ENCODE measurements around the gene GBGT1. TPM values are rescaled to one million over a fixed set of nuclear protein-coding genes. Genes with fewer than 3 reads are reported as not detected.

The GBGT1 gene
- total RNA-seq, 2 experiments from 2014 or later = 3.6 to 4.1 TPM

GRCh38 chr9:133204335-133204992 is 40.8 kb upstream of the GBGT1 start:
- peaks cover 3% of the 10 kb centered on the region for H3K4me1 Mint-ChIP-seq (ENCODE audit: low read depth)
- H3K27ac Mint-ChIP-seq = no peak overlapping the region
- ChIA-PET CTCF (interaction anchor here (0.7 kb wide), 1 partner anchor 18 kb away, joined by 3 read pairs; no protein-coding TSS in a partner anchor), POLR2A (no interaction called here)
- ATAC-seq (no peak), DNase-seq (no peak)
- H3K4me3 Mint-ChIP-seq = no peak overlapping the region
- intact Hi-C loops (cut with micrococcal nuclease) = no loop called here
- TF ChIP-seq CTCF (IDR thresholded peaks at IDR 0.05) = no peak
- no peaks in the 10 kb centered on the region for H3K36me3 Mint-ChIP-seq (ENCODE audit: low read depth)
- H3K9me3 Mint-ChIP-seq = no peaks in the 10 kb centered on the region
- peaks cover 8% of the 10 kb centered on the region for H3K27me3 Mint-ChIP-seq

DNA sequence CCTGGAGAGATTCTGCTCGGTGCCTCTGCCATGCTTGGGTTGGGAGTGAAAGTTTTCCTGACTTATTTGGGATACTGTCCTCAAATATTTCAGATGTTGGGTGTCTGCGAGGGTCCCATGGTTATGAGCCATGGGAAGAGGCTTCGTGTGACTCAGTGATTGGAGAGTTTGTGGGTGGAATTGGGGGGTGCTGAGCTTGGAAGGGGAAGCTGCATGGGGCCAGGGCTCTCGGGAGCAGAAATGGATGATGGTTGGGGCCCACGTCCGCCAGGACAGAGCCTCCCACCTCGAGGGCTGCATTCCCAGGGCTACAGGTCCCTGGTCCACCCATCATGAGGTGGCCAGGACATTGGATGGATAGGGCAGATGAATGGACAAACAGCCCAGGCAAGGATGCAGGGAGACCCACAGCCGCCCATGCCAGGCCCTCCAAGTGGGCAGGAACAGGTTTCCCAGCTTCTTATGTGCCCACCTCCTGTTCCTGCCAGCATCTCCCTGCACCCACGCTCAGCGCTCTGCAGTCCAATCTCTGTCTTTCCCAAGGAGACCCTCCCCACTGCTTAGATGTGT is 39.9 kb upstream of the GBGT1 start:
- Mint-ChIP-seq H3K4me3 (no peak overlapping the region), H3K27me3 (peaks cover 8% of the 10 kb centered on the region), H3K27ac (no peak overlapping the region), H3K4me1 (ENCODE audit: low read depth) (peaks cover 3% of the 10 kb centered on the region), H3K36me3 (ENCODE audit: low read depth) (no peaks in the 10 kb centered on the region), H3K9me3 (no peaks in the 10 kb centered on the region)
- no peak for ATAC-seq
- no peak for TF ChIP-seq CTCF (IDR thresholded peaks at IDR 0.05)
- CTCF ChIA-PET = no interaction called here
- DNase-seq = no peak
- intact Hi-C loops (cut with micrococcal nuclease) = no loop called here
- POLR2A ChIA-PET = no interaction called here

DNA sequence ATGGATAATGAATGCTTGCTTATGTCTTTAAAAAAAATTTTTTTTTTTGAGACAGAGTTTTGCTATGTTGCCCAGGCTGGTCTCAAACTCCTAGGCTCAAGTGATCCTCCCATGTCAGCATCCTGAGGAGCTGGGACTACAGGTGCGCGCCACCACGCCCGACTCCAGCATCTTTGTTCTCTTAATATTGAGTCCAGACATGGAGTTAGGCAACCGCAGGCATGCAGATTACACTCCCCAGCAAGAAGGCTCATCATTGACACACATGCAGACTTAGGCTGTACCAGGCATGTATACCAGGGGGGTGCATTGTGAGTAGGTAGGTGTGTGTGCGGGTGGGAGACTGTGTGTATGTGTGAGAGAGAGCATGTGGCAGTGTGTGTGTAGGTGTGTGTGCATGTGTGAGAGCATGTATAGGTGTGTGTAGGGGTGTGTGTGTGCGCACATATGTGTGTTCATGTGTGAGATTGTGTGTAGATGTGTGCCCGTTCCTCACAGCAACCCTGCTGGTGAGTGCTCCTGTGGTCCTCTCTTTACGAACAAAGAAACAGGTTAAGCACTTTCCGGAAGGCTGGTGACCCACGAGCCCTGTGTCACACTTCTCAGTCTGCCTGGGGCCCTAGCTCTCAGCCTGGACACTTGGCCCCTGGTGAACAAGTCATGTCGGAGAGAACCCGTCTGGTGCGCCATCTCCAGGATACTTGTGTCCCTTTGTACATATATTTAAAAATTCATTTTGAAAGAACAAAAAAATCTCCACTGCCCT is 39.2 kb upstream of the GBGT1 start:
- ATAC-seq (no peak), DNase-seq (no peak)
- Mint-ChIP-seq H3K4me3 (no peak overlapping the region), H3K27me3 (peaks cover 8% of the 10 kb centered on the region), H3K4me1 (ENCODE audit: low read depth) (peaks cover 3% of the 10 kb centered on the region), H3K27ac (no peak overlapping the region), H3K9me3 (no peaks in the 10 kb centered on the region), H3K36me3 (ENCODE audit: low read depth) (no peaks in the 10 kb centered on the region)
- ChIA-PET CTCF (interaction anchor here (0.6 kb wide), 1 partner anchor 42 kb away, joined by 3 read pairs; no protein-coding TSS in a partner anchor), POLR2A (no interaction called here)
- no peak for TF ChIP-seq CTCF (IDR thresholded peaks at IDR 0.05)
- intact Hi-C loops (cut with micrococcal nuclease) = no loop called here

DNA sequence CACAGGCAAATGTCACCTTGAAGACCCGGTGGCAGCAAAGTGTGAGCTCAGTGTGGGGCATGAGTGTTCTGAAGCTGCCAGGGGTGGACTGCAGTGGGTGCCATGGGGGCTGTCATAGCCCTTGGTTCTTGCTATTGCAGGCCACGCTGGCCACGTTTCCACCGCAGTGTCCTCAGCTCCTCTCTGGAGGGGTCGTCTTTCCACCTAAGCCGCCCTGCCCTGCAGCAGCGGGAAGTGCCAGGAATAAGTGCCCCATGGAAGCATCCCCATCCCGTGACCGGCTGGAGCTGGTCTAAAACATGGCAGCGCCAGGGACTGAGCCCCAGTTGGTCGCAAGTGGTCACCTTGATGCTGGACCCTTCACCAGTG is 38.4 kb upstream of the GBGT1 start:
- H3K4me1 Mint-ChIP-seq (ENCODE audit: low read depth) = peaks cover 3% of the 10 kb centered on the region
- H3K27me3 Mint-ChIP-seq = peaks cover 8% of the 10 kb centered on the region
- POLR2A ChIA-PET = no interaction called here
- TF ChIP-seq CTCF (IDR thresholded peaks at IDR 0.05) = no peak
- DNase-seq (no peak), ATAC-seq (no peak)
- H3K27ac Mint-ChIP-seq = no peak overlapping the region
- no peaks in the 10 kb centered on the region for H3K36me3 Mint-ChIP-seq (ENCODE audit: low read depth)
- no peak overlapping the region for H3K4me3 Mint-ChIP-seq
- no peaks in the 10 kb centered on the region for H3K9me3 Mint-ChIP-seq
- CTCF ChIA-PET = interaction anchor here (0.6 kb wide), 1 partner anchor 42 kb away, joined by 3 read pairs; no protein-coding TSS in a partner anchor
- intact Hi-C loops (cut with micrococcal nuclease) = no loop called here

All from activated CD8-positive, alpha-beta T cell treated with anti-CD3 and anti-CD28 coated beads for 36 hours (primary cell).